ENCODE measurements around the gene DLD.
"Not testable (repeated sequence)": the region's sequence is repeated elsewhere in the genome, so short reads cannot be mapped to it uniquely, and the experiment has no call there.

Gene DLD

GRCh38 chr7:107944411-107945169 is 53.6 kb downstream of the DLD start:
- DNase-seq (ENCODE audit: low read depth) = no peak

- DNase-seq (ENCODE audit: low read depth) = no peak
These were observed 54.3 kb downstream of the DLD start for GRCh38 chr7:107945332-107945731.

GRCh38 chr7:107946451-107946850 is 55.5 kb downstream of the DLD start:
- DNase-seq (ENCODE audit: low read depth) = no peak

- DNase-seq (ENCODE audit: low read depth) = no peak
These were observed 55.9 kb downstream of the DLD start for GRCh38 chr7:107946881-107947280.

- DNase-seq (ENCODE audit: low read depth) = no peak
These were observed 57.9 kb downstream of the DLD start for GRCh38 chr7:107948645-107949442.

GRCh38 chr7:107949443-107949935 is 58.5 kb downstream of the DLD start:
- no peak for DNase-seq (ENCODE audit: low read depth)

- DNase-seq (ENCODE audit: low read depth) = no peak
These were observed 60.3 kb downstream of the DLD start for GRCh38 chr7:107951172-107951787.

- DNase-seq (ENCODE audit: low read depth) = no peak
These were observed 60.9 kb downstream of the DLD start for GRCh38 chr7:107951896-107952295.

GRCh38 chr7:107953265-107953923 is 62.4 kb downstream of the DLD start:
- no peak for DNase-seq (ENCODE audit: low read depth)

- DNase-seq (ENCODE audit: low read depth) = no peak
These were observed 62.9 kb downstream of the DLD start for GRCh38 chr7:107953924-107954303.

GRCh38 chr7:107955394-107955793 is 64.4 kb downstream of the DLD start:
- no peak for DNase-seq (ENCODE audit: low read depth)

- DNase-seq (ENCODE audit: low read depth) = not testable (repeated sequence)
These were observed 66.0 kb downstream of the DLD start for GRCh38 chr7:107956950-107957349.

- DNase-seq (ENCODE audit: low read depth) = no peak
These were observed 66.5 kb downstream of the DLD start for GRCh38 chr7:107957436-107957835.

GRCh38 chr7:107958764-107959526 is 68.0 kb downstream of the DLD start:
- no peak for DNase-seq (ENCODE audit: low read depth)

GRCh38 chr7:107959527-107959898 is 68.5 kb downstream of the DLD start:
- no peak for DNase-seq (ENCODE audit: low read depth)

- no peak for DNase-seq (ENCODE audit: low read depth)
These were observed 69.3 kb downstream of the DLD start for GRCh38 chr7:107960272-107960671.

- DNase-seq (ENCODE audit: low read depth) = no peak
These were observed 70.4 kb downstream of the DLD start for GRCh38 chr7:107961405-107961804.

- DNase-seq (ENCODE audit: low read depth) = no peak
These were observed 71.8 kb downstream of the DLD start for GRCh38 chr7:107962817-107963216.

GRCh38 chr7:107964510-107964909 is 73.5 kb downstream of the DLD start:
- no peak for DNase-seq (ENCODE audit: low read depth)

- no peak for DNase-seq (ENCODE audit: low read depth)
These were observed 75.7 kb downstream of the DLD start for GRCh38 chr7:107966711-107967110.

GRCh38 chr7:107967420-107967819 is 76.4 kb downstream of the DLD start:
- no peak for DNase-seq (ENCODE audit: low read depth)

GRCh38 chr7:107968449-107968848 is 77.5 kb downstream of the DLD start:
- DNase-seq (ENCODE audit: low read depth) = no peak
